CMK (cell line): ENCODE data around the gene PLA2G4F.

Source experiments
- DNase-seq: peaks from one replicate; pipeline ENCODE4 v3.0.0-alpha.2; 2010; ENCODE audit warnings: low read depth

The PLA2G4F gene

GRCh38 chr15:42165106-42165505 lies 8.7 kb upstream of the PLA2G4F start:
- no peak for DNase-seq

GRCh38 chr15:42163947-42164550 lies 7.6 kb upstream of the PLA2G4F start:
- DNase-seq = no peak

- DNase-seq = no peak
These were observed 6.9 kb upstream of the PLA2G4F start for GRCh38 chr15:42163291-42163690.

GRCh38 chr15:42160136-42160535 lies 3.7 kb upstream of the PLA2G4F start:
- DNase-seq = no peak

- DNase-seq = no peak
These were observed 3.1 kb upstream of the PLA2G4F start for GRCh38 chr15:42159381-42160015.

GRCh38 chr15:42158941-42159340 lies 2.5 kb upstream of the PLA2G4F start:
- DNase-seq = no peak

GRCh38 chr15:42157981-42158765 lies 1.7 kb upstream of the PLA2G4F start:
- no peak for DNase-seq

GRCh38 chr15:42157381-42157780 lies 945 bp upstream of the PLA2G4F start:
- DNase-seq = no peak

GRCh38 chr15:42155546-42156242 lies 742 bp downstream of the PLA2G4F start:
- no peak for DNase-seq

GRCh38 chr15:42154956-42155355 lies 1.5 kb downstream of the PLA2G4F start:
- no peak for DNase-seq

- DNase-seq = no peak
These were observed 2.1 kb downstream of the PLA2G4F start for GRCh38 chr15:42154212-42154941.

- DNase-seq = no peak
These were observed 2.6 kb downstream of the PLA2G4F start for GRCh38 chr15:42153874-42154211.

- no peak for DNase-seq
These were observed 3.3 kb downstream of the PLA2G4F start for GRCh38 chr15:42152921-42153698.

GRCh38 chr15:42152196-42152920 lies 4.1 kb downstream of the PLA2G4F start:
- no peak for DNase-seq

GRCh38 chr15:42151736-42152135 lies 4.7 kb downstream of the PLA2G4F start:
- no peak for DNase-seq

GRCh38 chr15:42151141-42151561 lies 5.3 kb downstream of the PLA2G4F start:
- no peak for DNase-seq

GRCh38 chr15:42150219-42150970 lies 6.0 kb downstream of the PLA2G4F start:
- no peak for DNase-seq

- DNase-seq = no peak
These were observed 6.8 kb downstream of the PLA2G4F start for GRCh38 chr15:42149493-42150218.
